GM21447 (cell line): ENCODE measurements around the gene FOSB.
A peak's percentile ranks its signal among the peaks of the same experiment; 100 is the strongest.

Experiments used
- ATAC-seq: cut with Tn5 transposase; IDR thresholded peaks from one replicate; pipeline ENCODE4 v1.9.1; 2021; ENCODE audit not compliant: unreplicated experiment

Gene FOSB

DNA sequence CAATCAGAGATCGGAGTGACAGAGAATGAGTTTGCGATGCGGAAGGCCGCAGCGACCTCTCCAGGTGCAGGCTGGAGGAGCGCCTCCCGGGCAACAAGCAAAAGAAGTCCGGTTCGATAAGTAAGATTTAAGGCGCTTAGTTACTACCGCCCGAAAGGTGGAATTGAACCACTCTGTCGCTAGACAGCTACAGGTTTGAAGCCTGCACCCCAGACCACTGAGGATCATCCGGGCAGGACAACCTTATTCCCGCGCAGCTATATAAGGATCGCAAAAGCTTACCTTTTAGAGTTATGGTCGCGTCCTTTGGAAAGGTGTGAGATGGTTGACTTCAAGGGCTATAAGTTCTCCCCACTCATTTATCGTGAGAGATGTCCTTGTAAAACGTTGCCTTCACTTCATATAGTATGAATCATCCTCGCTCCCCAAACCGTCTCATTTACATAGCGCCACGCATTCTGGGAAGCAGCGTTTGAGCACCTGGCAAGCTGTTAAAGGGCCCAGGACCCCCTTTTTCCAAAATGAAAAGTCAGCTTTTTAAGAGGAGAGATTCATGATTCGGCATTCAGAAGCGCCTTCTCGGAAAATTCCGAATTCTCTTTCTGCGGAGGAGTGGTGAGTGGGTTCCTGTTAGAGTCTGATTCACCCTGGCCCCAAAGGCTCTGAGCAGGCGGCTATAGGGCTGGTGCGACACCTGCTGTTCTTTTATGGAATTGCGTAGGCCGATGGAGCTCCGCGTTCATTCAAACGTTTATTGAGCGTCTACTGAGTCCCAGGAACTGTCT is 10.8 kb downstream of the FOSB start:
- ATAC-seq = peak; percentile 72

DNA sequence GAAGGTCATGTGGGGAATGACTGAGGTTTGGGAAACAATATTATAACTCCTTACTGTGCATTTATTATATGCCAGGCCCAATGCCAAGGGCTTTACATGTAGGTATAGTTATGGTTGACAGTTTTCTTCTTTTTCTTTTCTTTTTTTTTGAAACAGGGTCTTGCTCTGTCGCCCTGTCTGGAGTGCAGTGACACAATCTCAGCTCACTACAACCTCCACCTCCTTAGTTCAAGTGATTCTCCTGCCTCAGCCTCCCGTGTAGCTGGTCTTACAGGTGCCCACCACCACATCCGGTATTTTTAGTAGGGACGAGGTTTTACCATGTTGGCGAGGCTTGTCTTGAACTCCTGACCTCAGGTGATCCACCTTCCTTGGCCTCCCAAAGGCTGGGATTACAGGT is 15.2 kb downstream of the FOSB start:
- ATAC-seq = no peak

DNA sequence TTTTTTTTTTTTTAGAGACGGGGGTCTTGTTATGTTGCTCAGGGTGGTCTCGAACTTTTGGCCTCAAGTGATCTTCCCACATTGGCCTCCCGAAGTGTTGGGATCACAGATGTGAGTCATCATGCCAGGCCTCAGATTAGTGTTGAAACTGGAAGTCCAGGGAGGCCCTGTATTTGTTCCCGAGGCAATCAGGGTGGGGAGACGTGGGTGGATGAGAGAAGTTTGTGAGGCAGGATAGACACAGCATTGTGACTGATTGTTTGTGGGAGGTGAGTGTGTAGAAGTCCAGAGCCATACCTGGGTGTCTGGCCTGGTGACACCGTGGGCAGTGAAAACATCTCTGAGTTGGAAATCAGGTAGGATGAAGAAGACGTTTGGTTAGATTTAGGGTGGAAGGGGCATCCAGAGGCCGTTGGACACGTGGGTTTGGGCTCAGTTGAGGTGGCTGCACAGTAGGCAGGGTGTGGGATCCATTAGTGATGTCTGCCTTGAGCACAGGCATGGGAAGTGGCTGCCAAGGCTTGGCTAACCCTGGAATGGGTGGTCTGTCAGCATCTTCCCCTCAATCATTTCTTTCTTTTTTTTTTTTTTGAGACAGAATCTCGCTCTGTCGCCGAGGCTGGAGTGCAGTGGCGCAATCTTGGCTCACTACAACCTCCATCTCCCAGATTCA is 16.6 kb downstream of the FOSB start:
- ATAC-seq = no peak

DNA sequence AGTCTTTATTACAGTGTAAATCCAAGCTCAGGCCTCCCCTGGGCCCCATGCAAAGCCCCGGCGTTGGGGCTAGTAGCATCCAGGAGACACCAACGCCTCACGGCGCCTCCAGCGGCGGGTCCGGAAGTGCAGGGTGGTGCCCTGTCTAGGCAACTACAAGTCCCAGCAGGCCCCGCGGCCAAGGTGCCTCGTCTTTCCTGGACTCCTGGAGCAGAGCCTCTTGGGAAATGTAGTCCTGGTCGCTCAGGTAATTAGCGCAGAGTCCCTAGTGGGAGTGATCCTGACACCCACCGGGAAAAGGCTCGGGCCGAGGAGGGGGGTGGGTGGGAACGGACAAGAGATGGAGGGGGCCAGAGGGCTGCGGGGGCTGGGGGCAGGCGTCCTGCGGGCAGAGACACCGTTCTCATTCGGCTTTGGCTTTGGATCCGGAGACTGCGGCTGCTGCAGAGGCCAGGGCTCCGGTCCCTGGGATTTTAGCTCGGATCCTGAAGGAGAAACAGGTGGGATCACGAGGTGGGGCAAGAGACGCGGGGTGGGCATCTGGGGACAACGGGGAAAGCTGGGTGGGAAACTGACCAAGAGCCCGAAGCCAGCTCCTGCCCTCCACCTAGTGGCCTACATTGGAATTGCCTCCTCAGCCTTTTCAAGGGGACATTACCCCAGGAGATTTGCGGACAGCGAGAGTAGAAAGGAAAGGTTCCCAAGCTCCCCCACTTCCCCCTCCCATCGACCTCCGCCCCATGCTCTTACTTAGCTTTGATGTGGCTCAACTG is 17.7 kb downstream of the FOSB start:
- peak; percentile 85 for ATAC-seq

DNA sequence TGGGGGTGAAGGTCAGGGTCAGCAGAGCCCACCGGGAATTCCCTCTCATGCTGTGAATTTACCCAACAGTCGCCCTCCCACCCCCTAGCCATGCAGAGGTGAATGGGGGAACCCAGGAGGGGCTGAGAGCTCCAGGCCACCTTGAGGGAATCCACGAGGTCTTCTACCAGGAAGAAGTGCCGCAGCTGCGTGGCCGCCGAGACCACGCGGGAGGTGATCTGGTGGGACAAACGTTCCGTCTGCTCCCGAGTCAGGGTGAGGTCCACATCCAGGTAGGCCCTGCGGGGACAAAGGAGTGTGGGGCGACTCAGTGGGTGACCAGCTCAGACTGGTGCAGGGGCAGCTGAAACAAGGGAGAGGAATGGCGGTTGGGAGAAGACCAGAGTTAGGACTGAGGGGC is 20.9 kb downstream of the FOSB start:
- no peak for ATAC-seq

DNA sequence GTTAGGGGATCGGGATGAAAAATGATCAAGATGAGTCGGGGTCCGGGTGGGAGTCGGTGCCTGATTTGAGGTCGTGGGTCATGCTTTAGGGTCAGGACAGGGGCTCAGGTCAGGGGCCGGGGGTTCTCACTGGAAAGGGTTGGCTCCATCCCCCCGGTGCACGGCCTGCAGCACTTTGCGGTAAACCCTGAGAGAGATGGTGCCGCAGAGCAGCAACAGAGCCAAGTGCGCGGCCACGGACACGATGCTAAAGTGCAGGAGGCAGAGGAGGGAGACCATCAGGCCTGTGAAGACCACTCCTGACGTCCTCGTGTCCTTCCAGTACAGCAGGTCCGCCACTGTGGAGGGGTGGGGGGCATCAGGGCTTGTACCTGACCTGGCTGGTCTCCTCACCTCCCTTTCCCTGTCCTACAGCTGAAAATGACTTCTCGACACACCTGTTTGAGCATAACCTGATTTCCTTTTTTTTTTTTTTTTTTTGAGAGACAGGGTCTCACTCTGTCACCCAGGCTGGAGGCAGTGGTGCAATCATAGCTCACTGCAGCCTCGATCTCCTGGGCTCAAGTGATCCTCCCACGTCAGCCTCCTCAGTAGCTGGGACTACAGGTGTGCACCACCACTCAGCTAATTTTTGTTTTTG is 21.5 kb downstream of the FOSB start:
- no peak for ATAC-seq

DNA sequence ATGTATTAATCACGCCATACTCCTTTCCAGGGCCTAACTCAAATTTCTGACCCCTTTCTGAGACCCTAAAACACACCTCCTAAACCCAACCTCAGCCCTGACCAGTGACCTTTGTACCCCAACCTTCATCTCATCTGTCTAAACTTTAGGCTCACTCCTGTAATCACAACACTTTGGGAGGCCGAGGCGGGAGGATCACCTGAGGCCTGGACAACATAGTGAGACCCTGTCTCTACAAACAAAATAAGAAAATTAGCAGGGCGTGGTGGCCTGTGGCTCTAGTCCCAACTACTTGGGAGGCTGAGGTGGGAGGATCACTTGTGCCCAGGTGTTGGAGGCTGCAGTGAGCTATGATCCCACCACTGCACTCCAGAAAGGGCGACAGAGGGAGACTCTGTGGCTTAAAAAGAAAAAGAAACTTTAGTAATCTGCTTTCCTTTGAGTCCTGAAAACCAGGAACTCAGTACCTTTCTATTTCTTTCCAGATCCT is 24.4 kb downstream of the FOSB start:
- ATAC-seq = no peak

DNA sequence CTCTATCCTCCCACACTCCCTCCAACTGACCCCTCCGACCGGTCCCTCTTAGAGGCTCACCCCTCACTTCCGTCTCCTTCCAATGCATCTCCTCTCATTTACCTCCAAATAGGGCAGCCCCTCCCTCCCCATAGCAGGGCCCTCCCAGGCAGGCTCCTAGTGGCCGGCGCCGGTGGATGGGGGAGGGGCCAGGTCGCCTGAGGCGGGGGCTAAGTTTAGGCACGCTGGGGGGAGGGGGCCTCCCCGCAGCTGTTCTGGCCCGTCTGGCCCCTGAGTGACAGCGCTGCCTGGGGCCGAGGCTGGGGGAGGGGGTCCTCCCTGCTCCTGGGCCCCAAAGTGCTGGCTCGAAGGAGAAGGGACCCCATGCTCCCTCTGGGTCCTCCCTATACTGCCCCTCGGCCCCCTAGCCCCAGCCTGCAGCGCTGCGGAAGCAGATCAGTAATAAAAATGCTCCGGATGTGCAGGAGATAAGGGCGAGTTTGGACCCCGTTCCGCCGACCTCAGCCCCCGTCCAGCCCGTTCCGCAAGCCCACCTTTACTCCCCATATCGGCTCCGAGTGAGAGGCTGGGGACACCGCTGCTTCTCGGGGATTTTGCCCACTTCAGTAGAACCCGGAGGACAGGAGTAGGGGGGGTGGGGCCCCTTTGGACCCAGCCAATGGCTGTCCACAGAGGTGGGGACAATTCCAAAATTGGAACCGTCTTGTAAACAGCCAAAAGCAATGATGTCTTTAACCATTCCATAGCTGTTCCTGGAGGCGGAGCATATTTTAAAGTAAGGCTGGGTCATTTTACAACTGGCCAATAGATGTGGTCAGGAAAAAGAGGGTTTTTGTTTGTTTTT is 25.1 kb downstream of the FOSB start:
- ATAC-seq = no peak

DNA sequence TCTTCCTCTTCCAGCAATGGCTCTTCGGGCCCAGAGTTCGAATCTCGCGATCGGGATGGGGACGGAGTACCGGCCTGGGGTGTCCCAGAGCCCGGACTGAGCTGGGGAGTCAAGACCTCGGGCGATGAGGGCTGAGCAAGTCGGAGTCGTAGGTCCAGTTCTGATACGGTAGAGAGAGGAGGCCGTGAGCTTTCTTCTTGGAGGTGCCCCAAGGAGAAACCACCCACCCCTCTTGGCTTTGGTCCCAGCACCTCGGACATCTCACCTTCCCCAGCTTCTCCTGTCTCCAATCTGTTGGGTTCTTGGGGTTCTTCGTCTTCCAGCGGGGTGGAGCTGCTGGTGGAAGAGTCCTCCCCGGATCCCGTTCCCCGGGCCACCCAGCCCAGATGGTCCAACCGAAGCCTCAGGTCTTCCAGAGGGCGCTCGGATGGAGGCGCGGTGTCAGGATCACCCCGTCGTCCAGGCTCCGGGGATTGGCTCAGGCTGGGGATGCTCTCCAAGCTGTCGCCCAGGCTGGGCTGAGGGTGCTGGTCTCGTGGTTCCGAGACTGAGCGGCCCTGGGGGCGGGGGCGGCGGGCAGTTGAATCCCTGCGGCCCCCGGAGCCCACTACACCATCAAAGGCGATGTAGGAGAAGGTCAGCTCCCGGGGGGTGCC is 26.6 kb downstream of the FOSB start:
- ATAC-seq = no peak

DNA sequence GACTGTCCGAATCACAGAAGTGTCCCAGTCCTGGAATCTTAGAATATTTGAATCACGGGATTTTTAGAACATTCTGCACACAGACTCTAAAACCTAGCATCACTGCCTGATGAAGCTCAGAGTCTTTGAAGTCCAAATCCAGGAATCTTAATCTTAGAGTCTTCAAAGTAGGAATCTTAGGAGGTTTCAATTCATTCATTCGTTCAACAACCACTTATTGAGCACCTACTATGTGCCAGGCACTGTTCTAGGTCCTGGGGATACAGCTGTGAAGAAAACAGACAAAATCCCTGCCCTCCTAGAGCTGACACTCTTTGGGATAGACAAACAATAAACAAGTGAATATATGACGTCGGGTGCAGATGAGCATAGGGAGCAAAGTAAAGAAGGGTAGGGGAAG is 27.4 kb downstream of the FOSB start:
- ATAC-seq = no peak

DNA sequence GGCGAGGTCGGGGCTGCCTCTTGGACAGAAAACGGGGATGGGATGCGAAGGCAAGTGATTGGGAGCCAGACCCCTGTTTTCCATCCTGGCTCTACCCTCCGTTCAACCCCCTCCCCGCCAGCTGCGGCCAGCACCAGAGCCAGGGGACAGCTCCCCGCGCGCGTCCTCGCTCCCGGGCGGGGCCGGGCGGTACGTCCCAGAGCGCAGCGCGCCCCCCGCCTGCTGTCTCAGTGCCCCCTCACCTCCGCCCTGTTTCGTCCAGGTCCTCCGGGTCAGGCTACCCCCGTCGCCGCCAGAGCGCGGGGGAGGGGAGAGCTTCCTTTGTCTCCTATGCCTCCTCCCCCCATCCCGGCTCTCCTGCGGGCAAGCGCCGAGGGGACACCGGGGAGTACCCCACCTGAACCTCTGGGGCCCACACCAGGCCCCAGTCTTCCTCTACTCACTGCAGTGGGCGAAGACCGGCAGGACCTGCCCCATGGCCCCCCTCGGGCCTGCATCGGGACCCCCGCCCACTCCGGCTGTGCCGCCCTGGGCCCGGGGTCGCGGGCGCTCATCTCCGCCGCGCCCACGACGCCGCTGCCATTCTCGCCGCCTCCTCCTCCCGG is 28.7 kb downstream of the FOSB start:
- ATAC-seq = no peak

DNA sequence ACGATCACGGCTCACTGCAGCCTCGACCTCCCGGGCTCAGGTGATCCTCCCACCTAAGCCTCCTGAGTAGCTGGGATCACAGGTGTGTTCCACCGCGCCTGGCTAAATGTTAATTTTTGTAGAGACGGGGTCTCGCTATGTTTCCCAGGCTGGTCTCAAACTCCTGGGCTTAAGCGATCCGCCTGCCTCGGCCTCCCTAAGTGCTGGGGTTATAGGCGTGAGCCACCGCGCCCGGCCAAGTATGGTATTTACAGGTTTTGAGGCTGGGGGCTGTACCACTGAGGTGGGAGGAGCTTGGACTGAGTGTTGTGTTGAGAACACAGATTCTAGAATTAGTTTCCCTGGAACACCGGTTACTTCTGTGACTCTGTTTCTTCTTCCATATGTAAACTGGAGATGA is 30.0 kb downstream of the FOSB start:
- ATAC-seq = no peak

DNA sequence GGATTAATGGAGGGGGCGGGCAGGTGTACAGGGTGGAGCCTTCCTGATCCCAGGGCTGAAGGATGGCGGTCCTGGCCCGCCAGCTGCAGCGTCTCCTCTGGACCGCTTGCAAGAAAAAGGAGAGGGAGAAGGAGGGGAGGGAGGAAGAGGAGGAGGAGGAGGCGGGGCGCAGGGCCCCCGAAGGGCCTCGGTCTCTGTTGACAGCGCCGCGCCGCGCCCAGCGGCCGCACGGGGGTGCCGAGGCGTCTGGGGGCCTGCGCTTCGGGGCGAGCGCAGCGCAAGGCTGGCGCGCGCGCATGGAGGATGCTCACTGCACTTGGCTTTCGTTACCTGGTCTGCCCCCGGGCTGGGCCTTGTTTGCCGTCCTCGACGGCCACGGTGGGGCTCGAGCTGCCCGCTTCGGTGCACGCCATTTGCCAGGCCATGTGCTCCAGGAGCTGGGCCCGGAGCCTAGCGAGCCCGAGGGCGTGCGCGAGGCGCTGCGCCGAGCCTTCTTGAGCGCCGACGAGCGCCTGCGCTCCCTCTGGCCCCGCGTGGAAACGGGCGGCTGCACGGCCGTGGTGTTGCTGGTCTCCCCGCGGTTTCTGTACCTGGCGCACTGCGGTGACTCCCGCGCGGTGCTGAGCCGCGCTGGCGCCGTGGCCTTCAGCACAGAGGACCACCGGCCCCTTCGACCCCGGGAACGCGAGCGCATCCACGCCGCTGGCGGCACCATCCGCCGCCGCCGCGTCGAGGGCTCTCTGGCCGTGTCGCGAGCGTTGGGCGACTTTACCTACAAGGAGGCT is 30.8 kb downstream of the FOSB start, which contains the start of gene PPM1N:
PPM1N (plus strand) TSS at position 33 of the 785 bp plus-strand sequence; CDS start at position 63, 30 bp downstream.
- no peak for ATAC-seq

DNA sequence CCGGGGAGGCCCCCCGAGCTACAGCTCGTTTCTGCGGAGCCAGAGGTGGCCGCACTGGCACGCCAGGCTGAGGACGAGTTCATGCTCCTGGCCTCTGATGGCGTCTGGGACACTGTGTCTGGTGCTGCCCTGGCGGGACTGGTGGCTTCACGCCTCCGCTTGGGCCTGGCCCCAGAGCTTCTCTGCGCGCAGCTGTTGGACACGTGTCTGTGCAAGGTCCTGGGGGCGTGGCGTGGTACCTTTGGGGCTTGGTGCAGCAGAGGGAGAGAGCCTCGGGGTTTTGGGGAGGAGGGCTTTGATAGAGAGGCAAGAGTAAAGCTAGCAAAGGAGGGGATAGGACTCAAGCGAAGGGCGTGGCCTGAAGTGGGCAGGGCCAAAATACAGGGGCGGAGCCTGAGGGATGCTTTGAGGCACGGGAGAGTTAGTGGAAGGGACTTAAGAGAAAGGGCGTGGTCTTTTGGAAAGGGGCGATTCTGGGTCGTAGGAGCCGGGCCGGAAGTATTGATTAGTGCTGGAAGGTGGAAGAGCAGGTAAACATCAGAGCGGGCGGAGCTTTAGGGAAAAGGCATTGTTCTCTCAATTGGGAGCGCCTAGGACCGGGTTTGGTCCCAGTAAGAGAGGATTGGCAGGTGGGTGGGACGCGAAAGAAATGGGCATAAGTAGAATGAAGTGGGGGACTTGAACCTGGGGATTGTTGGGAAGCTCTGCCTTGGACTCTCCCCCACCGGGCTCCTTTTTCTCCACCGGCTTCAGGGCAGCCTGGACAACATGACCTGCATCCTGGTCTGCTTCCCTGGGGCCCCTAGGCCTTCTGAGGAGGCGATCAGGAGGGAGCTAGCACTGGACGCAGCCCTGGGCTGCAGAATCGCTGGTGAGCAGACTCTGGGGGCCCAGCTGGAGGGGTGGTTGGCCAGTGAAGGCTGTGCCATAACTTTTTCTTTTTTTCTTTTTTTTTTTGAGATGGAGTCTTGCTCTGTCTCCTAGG is 31.7 kb downstream of the FOSB start:
- ATAC-seq = no peak

DNA sequence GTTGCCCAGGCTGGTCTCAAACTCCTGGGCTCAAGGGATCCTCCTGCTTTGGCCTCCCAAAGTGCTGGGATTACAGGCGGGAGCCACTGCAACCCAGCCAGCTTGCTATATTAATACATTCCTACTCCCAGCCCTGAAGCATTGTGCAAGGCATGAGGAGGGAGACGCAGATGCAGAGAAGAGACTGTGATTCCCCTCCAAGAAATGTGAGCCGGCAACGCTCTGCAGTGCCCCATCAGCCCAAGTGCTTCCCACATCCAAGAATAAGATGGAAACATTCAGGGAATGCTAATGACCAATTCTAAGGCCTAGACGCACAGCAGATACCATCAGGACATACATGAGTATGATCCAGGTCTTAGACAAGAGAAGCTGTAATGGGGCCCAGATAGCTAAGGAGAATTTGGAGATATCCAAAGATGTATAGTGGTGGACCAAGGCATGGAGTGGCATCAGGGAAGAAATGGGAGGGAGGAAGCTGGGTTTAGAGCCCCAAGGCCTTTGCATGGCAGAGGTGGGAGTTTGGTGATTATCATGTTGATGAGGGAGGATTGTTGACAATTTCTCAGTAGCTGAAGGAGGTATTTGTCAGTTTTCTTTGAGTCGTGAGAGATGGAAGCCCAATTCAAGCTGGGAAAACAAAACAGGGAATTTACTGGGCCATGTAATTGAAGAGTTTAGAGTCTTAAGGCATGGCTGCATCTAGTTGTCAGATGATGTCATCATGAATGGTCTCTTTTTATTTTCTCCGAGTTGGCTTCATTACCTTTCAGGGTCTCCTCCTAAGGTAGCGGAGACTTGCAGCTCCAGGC is 33.3 kb downstream of the FOSB start:
- no peak for ATAC-seq

DNA sequence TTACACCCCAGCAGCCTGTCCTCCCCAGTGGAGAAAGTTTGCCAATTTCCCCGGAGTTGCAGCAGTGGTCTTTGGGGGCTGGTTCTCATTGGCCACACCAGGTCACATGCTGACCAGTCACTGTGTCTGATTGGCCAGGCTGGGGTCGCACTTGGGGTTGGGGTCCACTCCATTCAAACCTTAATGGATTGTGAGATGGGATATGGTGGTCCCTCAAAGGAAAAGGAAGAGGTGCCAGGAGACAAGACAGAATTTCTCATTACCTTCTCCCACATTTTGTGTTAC is 33.9 kb downstream of the FOSB start:
- ATAC-seq = no peak

DNA sequence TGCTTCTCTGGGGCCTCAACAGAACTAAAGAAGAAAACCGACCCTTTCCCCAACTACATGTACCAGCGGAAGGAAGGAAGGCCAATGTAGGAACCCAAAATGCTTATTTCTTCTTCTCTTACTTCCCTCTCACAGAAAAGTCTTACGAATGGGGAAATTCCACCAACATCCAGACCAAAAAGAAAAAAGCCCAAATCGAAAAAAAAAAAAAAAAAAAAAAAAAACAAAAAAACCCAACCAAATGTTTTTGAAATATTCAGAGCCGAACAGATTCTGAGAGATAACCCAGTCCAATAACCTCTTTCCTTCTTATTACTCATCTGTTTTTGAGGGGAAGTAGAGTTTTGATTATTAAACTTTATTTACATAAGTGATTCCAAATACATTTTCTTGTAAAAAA is 34.3 kb downstream of the FOSB start:
- ATAC-seq = no peak
